ENCODE measurements around the gene SPATA31D1. TPM values are rescaled to one million over a fixed set of nuclear protein-coding genes. Genes with fewer than 3 reads are reported as not detected.

Gene SPATA31D1
- total RNA-seq, 6 experiments from 2014 or later = not detected

GRCh38 chr9:81981883-81982282 lies 6.7 kb upstream of the SPATA31D1 start:
- 0 out of 2 replicates have a peak, but pooled peaks cover 3% of the 10 kb centered on the region for H3K27me3 Mint-ChIP-seq (ENCODE audit: insufficient read depth)
- H3K27ac Mint-ChIP-seq = no peak overlapping the region
- no peak for TF ChIP-seq CTCF (IDR thresholded peaks at IDR 0.05)
- no peaks in the 10 kb centered on the region for H3K9me3 Mint-ChIP-seq
- DNase-seq = no peak
- H3K36me3 Mint-ChIP-seq (ENCODE audit: low read depth) = no peaks in the 10 kb centered on the region
- H3K4me3 Mint-ChIP-seq = no peak overlapping the region
- peaks cover 20% of the 10 kb centered on the region for H3K4me1 Mint-ChIP-seq (ENCODE audit: low read depth)

- TF ChIP-seq CTCF (IDR thresholded peaks at IDR 0.05) = no peak
- H3K36me3 Mint-ChIP-seq (ENCODE audit: low read depth) = no peaks in the 10 kb centered on the region
- H3K4me3 Mint-ChIP-seq = no peak overlapping the region
- H3K27me3 Mint-ChIP-seq (ENCODE audit: insufficient read depth) = 0 out of 2 replicates have a peak, but pooled peaks cover 3% of the 10 kb centered on the region
- H3K9me3 Mint-ChIP-seq = no peaks in the 10 kb centered on the region
- no peak overlapping the region for H3K27ac Mint-ChIP-seq
- H3K4me1 Mint-ChIP-seq (ENCODE audit: low read depth) = peaks cover 15% of the 10 kb centered on the region
- DNase-seq = no peak
Observed at GRCh38 chr9:81984928-81985327, 3.6 kb upstream of the SPATA31D1 start.

GRCh38 chr9:81986051-81986450 lies 2.5 kb upstream of the SPATA31D1 start:
- no peak overlapping the region for H3K27ac Mint-ChIP-seq
- no peaks in the 10 kb centered on the region for H3K36me3 Mint-ChIP-seq (ENCODE audit: low read depth)
- H3K4me1 Mint-ChIP-seq (ENCODE audit: low read depth) = peaks cover 5% of the 10 kb centered on the region; the same call in 1 of the 2 replicates
- no peak for DNase-seq
- H3K27me3 Mint-ChIP-seq (ENCODE audit: insufficient read depth) = peaks cover 6% of the 10 kb centered on the region; the same call in 1 of the 2 replicates
- no peaks in the 10 kb centered on the region for H3K9me3 Mint-ChIP-seq
- no peak overlapping the region for H3K4me3 Mint-ChIP-seq
- no peak for TF ChIP-seq CTCF (IDR thresholded peaks at IDR 0.05)

DNA sequence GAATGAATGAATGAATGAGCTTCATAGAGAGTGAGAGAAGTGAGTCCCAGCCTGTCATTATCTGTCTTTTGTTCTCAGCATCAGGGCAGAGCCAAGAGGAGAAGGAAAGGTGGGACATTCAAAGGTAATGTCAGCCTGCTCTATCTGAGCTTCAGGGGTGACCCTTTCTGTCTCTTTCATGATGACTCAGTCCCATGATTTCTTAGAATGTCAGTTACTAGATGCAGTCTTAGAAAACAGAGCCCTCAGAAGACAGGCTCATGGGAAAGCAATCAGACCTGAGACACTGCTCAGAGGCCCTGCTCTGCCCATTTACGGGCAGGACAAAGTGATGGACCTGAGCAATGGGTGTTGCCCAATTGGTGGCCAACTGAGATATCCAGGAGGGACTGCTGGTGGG lies 1.1 kb downstream of the SPATA31D1 start:
- Mint-ChIP-seq H3K4me3 (no peak overlapping the region), H3K4me1 (ENCODE audit: low read depth) (peaks cover 5% of the 10 kb centered on the region; the same call in 1 of the 2 replicates), H3K36me3 (ENCODE audit: low read depth) (no peaks in the 10 kb centered on the region), H3K27me3 (ENCODE audit: insufficient read depth) (peaks cover 14% of the 10 kb centered on the region), H3K27ac (no peak overlapping the region), H3K9me3 (no peaks in the 10 kb centered on the region)
- no peak for DNase-seq
- no peak for TF ChIP-seq CTCF (IDR thresholded peaks at IDR 0.05)

DNA sequence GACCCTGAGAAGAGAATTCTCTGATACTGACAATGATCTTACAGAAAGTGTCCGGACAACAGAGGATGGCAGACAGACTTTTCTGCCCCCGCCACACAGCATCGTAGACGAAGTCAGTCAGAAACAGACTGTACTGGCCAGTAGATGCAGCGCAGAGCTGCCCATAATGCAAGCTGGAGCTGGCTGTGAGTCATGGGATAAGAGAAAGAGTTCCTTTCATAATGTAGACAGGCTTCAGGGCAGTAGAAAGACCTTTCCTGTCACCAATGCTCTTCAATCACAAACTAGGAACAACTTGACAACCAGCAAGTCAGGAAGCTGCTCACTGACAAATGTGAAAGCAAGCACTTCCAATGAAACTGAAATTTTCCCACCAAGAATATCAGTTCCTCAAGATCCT lies 5.1 kb downstream of the SPATA31D1 start:
- Mint-ChIP-seq H3K27me3 (ENCODE audit: insufficient read depth) (peaks cover 17% of the 10 kb centered on the region), H3K27ac (no peak overlapping the region), H3K36me3 (ENCODE audit: low read depth) (no peaks in the 10 kb centered on the region), H3K4me3 (no peak overlapping the region), H3K9me3 (no peaks in the 10 kb centered on the region), H3K4me1 (ENCODE audit: low read depth) (no peaks in the 10 kb centered on the region)
- DNase-seq = no peak
- no peak for TF ChIP-seq CTCF (IDR thresholded peaks at IDR 0.05)

GRCh38 chr9:81999806-82000205 lies 11.2 kb downstream of the SPATA31D1 start:
- no peaks in the 10 kb centered on the region for H3K36me3 Mint-ChIP-seq (ENCODE audit: low read depth)
- H3K27ac Mint-ChIP-seq = no peak overlapping the region
- peaks cover 5% of the 10 kb centered on the region; the same call in 1 of the 2 replicates for H3K27me3 Mint-ChIP-seq (ENCODE audit: insufficient read depth)
- no peaks in the 10 kb centered on the region for H3K4me1 Mint-ChIP-seq (ENCODE audit: low read depth)
- H3K4me3 Mint-ChIP-seq = no peak overlapping the region
- no peak for DNase-seq
- no peak for TF ChIP-seq CTCF (IDR thresholded peaks at IDR 0.05)
- H3K9me3 Mint-ChIP-seq = no peaks in the 10 kb centered on the region

Data from HFFc6 (cell line).